Mesenteric fat pad (tissue), 1 donor: ENCODE results near the gene CASKIN2. TPM values are rescaled to one million over a fixed set of nuclear protein-coding genes. Genes with fewer than 3 reads are reported as not detected.
"Not testable (repeated sequence)": the region's sequence is repeated elsewhere in the genome, so short reads cannot be mapped to it uniquely, and the experiment has no call there.

ENCODE experiments used
- DNase-seq: peaks from one replicate; pipeline ENCODE4 v3.0.0-alpha.2; 2020; ENCODE audit warnings: low spot score
- total RNA-seq: library from RNA; stranded (reverse); fragmentation: NEBNext Ultra II Directional; extraction: Animal tissue kit (Norgen Biotek cat#: 25700); gene quantifications from one replicate; pipeline ENCODE4 v1.2.1, GENCODE V29; 2021
- donor health status: DM: yes; HTN: yes; CAD: no.

CASKIN2 gene
- total RNA-seq, 1 donor from 2014 or later: 72.8 TPM

DNA sequence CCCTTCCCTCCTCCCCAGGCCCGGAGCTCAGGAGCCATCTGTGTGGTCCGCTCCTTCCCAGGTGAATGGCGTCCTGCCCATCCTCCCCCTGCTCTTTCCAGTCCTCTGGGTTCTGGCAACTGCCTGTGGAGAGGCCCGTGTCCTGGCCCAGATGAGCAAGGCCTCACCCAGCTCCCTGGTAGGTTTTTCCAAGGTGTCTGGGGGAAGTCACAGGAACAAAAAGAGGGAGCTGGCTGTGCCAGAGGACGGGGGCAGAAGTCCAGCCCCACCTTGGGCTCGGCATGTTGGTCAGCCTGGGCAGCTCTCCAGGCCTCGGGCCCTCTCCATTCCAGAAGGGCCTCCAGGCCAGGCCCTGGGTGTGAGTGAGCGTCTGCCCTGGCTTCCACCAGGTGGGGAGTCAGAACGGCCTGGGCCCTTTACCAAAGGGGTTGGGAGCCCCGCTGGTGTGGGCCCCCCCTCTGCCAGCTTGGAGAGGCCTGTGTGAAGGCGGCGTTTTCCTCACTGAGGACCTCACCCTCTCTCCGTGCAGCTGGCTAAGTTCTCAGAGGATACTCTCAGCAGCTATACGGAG, 25.1 kb downstream of the CASKIN2 start:
- DNase-seq: no peak

DNA sequence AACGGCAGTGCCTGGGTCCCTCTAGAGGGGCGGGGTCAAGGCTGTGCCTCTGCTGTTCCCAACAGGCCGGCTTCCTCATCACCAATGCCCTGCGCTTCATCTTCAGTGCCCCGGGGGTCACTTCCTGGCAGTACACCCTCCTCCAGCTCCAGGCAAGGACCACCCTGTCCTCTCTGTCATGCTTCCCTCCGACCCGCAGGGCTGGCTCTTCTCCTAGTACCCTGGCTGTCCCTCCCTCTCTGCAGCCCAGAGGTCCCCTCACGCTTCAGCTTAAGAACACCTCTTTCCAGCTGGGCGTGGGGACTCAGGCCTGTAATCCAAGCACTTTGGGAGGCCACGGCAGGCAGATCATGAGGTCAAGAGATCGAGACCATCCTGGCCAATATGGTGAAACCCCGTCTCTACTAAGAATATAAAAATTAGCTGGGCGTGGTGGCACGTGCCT, 25.8 kb downstream of the CASKIN2 start:
- no peak for DNase-seq

DNA sequence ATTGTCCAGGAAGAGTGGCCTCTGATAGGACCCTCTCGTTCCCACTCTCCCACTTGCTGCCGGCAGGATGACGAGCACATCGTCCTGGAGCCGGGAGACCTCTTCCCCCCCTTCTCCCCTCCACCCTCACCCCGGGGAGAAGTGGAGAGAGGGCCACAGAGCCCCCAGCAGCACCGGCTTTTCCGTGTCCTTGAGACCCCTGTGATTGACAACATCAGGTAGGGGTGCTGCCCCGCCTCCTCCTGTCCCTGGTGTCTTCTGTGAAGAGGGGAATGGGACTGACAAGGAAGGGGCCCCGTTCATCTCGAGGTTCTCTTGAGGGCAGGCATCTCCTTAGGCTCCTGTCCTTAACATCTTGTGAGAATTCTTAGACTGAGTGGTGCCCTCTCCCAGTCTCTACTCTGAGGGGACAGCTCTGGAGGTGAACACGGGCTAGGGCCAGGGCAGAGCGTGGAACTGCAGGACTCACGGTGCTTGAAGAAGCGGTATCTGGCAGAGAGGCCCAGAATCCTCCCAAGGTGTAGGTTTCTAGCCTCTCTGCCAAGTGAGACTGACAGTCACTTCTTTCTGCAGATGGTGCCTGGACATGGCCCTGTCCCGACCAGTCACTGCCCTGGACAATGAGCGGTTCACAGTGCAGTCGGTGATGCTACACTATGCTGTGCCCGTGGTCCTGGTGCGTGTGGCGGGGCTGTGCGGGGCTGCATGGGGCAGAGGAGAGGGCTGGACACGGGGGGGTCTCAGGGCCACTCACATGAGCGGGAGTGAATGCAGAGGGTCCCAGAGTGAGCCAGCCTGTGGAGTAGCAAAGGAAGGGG, 26.4 kb downstream of the CASKIN2 start:
- no peak for DNase-seq

DNA sequence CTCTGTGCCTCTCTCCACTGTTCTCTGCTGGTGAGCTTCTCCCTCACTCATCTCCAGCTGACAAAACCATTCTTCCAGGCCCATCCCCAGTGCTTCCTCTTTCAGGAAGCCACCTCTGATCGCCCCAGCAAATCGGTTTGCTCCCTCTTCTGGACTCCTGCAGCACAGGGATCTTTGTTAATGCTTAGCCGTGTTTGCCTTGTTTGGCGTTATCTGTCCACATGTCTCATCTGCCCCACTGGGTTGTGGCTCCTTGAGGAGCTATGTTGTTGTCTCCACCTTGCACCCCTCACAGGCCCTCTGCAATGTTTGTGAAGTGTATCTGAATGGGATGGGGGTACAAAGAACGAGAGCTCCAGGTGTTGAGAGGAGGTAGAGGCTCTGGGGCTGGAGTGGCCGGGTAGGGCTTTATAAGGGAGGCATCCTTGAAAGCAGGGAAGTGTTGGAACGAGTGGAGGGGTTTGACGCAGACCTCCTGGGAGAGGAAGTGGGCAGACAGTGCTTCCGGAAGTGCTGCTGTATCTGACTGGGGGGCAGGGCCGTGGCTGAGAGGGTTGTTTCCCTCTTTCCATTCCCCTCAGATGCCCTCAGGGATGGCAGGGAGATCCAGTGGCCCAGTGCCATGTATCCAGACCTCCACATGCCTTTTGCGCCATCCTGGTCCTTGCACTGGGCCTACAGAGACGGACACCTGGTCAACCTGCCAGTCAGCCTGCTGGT, 27.8 kb downstream of the CASKIN2 start:
- DNase-seq: no peak

DNA sequence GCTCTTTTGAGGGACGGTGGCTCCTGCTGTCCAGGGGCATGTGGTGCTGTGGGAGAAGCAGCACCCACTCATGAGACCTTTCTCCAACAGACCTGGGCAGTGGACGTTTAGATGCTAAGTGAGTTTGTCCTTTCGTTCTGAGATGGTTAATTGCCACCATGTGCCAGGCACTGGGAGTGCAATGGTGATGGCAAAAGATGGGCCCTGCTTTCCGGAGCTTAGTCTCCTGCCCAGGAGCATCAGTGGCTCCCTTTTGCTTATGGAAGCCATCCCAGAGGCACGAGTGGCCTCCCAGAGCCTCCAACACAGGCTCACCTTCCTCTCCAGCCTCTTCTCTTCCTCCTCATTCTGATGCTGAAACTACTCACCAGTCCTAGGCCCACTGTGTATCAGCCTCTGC, 28.4 kb downstream of the CASKIN2 start:
- no peak for DNase-seq

DNA sequence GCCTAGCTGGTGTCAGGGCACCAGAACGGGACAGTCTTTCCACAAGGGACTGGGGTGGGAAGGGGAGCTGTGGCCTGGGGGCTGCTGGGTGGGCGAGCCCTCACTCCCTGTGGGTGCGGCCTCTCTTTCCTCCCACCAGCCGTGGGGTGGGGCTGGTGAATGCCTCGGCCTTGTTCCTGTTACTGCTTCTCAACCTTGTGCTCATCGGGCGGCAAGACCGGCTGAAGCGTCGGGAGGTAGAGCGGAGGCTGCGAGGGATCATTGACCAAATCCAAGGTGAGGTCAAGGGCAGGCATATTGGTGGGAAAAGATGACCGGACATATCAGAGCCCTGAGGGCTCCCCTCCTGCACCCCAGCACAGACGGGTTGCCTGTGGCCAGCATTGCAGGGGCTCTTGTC, 29.2 kb downstream of the CASKIN2 start:
- no peak for DNase-seq

DNA sequence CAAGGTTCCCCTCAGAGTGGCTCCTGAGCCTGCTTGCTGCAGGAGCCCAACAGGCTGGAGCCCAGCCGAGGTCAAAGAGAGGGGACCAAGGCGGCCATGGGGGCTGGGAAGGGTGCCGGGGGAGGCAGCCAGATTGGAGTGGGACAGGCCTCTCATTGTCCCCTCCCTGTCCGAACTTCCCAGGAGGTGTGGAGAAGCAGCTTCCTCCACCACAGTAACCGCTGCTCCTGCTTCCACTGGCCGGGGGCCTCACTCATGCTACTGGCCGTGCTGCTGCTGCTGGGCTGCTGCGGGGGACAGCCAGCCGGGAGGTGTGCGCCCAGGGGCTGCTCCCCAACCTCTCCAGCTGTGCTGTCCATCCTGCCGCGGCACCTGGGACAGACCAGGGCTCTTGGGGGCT, 29.6 kb downstream of the CASKIN2 start:
- DNase-seq: no peak

DNA sequence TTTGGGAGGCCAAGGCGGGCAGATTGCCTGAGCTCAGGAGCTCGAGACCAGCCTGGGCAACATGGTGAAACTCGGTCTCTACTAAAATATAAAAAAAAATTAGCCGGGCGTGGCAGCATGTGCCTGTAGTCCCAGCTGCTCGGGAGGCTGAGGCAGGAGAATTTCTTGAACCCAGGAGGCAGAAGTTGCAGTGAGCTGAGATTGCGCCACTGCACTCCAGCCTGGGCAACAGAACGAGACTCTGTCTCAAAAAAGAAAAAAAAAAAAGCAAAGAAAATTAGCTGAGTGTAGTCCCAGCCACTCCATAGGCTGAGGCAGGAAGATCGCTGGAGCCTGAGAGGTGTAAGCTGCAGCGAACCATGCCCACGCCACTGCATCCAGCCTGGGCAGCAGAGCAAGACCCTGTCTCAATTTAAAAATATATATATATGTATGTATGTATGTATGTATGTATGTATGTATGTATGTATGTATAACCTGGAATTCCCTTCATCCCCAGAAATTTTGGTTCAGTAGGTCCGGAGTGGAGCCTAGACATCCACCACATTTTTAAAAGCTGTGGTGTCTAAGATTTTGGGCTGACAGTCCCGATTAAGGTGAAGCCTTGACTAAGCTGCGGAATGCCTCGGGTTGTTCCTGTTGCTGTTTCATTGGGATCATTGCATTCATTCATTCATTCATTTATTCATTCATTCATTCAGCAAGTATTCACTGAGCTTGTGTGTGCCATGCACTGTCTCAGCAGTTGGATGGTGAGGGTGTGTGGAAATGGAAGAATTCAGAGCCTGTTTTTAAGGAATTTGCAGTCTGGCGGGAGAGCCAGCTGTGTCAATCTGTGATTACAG, 33.0 kb downstream of the CASKIN2 start:
- no peak for DNase-seq

DNA sequence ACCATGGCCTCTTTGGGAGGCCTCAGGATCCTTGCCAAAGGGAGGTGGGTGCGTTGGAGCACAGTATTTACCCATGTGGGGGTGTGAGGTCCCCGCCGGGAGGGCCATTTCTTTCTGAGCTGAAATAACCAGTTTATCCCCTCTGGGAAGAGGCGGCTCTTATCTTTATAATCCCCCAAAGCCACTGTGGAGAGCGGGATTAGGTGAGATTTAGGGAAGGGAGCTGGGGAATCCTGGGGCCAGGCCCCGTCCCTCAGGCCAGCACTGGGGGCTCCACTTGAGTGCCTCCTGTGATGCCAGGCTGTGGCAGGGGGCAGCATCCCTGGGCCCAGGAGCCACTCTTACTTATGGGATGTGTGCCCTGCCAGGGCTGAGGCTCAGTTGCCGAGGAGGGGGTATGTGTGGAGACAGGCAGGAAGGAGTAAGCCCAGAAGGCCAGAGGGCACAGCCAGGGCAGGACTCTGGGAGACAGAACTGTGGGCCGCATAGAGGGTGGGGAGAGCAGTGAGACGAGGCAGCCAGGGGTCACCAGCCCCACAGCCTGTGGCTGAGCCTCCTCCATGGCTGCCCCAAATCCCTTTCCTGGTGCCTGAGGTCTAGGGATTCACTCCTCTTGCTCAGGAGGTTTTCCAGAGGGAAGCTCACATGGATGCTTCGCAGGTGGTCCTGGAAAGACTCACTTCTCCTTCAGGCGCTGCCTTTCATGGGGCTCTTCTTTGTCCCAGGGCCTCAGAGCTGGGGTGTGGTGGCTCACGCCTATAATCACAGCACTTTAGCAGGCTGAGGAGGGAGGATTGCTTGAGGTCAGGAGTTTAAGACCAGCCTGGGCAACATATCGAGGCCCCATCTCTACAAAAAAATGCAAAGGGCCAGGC, 33.9 kb downstream of the CASKIN2 start:
- no peak for DNase-seq

DNA sequence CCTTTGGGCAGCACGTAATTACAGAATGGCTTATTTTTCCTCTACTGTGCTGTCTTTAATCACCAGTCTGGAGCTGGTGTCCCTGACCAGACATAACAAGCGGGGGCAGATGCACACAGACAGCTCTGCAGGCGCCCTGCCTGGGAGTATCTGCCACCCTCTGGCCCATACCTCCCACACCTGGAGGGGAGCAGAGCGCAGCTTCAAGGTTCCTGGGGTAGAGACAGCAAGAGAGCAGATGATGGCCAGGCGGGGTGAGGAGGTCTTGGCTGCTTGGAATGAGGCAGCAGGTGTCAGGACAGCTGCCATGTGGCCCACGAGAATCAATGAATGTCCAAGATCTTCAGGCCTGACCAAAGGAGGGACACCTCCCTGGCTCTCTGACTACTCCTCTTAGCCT, 35.1 kb downstream of the CASKIN2 start:
- no peak for DNase-seq

DNA sequence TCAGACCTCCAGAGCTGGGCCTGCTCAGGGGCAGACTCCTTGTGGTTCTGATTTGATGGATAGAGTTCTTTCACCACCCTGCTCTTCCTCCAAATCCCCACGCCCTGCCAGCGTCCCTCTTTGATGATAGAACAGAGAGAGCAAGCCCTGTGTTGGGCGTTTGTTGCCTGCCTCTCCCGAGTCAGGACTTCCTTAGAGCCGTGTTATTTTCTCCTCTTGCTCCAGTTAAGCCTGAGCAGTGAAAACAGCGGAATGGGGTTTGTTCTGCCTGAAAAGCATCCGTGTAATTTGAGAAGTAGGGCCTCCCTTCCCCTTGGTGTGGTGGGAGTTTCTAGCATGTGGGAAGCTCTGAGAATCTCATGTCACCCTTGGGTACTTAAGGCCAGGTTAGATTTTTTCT, 36.8 kb downstream of the CASKIN2 start:
- no peak for DNase-seq

DNA sequence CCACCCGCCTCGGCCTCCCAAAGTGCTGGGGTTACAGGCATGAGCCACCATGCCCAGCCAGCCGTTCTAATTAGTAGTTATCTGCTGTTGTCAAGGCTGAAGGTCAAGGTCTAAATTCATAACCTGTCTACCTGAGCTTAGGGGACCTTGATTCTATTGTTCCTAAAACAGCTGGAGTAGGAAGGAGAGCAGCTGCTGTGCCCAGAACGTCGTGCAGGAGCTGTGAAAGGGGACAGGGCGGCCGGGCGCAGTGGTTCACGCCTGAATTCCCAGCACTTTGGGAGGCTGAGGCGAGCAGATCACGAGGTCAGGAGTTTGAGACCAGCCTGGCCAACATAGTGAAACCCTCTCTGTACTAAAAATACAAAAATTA, 37.9 kb downstream of the CASKIN2 start:
- not testable (repeated sequence) for DNase-seq

DNA sequence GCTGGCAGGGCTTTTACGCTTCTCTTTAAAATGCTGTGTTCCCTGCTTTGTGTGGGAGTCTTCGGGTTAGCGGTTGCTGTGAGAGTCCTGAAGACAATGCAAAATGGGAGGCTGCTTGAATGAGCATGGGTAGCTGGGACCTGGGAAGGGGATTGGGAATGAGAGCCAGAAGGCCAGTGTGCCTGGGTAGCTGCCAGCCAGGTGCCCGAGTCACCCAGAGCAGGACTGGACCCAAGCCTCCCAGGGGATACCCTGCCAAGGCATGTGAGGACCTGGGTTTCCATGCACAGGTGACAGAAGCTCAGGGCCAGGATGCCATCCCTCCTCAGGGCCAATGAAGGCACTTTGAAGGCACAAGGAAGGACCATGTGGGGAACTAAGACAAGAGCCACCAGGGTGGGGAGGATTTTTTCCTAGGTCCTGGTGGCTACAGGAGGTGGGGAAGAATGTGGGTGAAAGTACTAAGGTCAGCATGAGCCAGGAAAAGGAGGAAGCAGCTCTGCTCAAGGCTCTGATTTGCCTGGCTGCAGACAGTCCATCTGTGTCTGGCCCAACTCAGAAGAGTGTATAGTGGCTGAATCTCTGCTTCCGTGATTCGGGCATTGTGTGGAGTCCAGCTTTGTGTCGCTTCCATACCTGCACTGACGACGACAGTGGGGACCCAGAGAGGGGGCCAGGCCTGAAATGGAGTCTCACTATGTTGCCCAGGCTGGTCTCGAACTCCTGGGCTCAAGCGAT, 38.4 kb downstream of the CASKIN2 start:
- DNase-seq: no peak

DNA sequence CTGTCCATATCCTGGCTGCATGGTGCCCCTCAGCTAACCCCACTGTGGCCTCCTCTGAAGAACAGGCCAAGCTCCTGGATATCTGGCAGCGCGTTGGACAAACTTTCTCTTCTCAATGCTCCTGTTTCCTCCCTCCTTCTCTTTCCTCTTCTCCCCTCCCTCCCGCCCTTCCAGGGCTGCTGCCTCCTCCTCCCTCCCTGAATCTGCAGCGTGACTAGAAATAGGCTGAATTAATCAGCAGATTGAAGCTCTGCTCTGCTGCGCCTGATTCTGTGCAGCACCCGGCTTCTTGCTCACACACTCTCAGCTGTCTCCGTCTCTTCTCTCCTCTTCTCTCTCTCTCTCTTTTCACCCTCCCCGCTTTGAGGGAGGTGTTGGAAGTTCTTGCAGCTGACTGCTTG, 39.1 kb downstream of the CASKIN2 start:
- DNase-seq: no peak

DNA sequence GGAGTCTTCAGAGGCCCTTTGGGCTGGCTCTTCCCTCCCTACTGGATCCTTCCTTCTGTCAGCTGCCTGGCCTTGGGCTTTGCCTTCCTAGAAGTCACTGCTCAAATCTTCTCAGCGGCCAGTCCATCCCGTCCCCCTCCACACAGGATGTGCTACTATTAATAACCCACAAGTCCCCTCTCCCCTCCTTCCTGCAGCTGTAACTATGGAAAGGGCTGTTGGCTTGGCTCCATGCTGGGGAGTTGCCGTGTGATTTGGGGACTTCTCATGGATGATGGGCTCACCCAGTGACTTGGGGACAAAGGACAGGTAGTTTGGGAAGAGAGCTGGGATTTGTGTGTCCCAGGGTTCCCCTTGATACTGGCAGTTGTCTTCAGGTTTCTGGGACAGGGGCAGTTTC, 39.5 kb downstream of the CASKIN2 start:
- no peak for DNase-seq

DNA sequence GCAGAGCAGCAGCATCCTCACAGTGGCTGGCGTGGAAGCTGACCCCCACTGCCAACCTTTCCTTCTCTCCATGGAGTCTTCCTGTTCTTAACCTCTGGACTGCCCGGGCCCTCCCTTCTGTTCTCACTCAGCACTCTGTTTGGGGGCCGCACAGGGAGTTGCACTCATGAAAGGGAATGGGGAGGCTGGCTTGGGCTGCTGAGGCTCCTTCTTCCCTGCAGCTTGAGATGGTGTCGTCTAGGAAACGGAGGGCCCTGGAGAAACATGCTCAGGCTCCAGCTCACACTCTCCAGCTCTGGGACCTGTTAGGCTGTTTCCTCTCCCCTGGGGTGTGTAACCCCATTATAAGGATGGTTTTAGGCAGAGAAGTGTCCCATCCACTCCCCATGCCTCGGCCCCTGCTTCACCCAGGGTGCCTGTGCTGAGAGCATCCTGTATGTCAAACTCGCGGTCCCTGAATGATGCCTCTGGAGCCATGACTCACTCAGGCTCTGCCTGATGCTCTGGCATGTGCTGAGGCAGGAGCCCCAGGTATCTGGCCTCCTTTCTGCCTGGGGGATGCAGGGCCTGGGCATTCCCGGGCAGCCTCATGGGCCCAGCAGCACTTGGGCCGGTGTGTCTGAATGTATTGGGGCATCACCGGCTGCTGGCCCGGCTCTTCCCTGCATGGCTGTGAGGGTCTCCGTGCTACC, 40.0 kb downstream of the CASKIN2 start:
- DNase-seq: no peak

DNA sequence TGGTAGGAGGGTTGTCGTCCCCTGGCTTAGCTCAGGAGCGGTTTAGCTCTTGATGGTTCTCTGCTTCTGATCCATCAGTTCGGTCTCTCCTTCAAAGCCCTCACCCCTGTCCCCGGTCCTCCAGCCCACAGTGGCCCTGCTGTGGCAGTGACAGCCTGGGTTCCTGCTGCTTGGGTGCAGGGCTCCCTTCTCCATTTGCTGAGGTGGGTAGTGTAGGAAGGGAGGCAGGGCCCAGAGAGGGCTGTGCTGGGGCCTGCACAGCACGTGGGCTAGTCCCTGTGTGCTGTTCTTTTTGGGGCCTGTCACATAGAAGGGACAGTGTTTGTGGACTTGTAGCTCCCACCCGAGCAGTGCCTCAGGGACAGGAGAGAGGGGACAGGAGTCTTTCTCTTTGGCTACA, 40.6 kb downstream of the CASKIN2 start:
- no peak for DNase-seq

DNA sequence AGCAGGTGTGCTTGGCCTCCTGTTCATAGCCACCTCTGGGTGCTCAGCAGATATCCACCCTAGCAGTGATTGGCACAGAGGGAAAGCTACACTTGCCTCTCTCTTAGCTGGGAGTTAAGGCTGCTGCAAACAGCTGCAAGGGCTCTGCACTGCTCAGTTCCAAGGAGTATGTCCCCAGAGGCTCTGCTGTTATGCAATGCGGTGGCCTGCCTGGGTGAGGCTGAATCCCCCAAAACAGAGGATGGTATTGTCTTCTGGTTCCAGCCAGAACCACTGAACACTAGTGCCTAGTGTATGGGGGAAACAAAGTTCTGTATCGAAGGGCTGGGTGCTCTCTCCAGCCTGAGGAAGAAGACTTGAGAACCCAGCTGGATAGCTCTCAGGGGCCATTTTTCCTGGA, 42.1 kb downstream of the CASKIN2 start:
- DNase-seq: no peak

DNA sequence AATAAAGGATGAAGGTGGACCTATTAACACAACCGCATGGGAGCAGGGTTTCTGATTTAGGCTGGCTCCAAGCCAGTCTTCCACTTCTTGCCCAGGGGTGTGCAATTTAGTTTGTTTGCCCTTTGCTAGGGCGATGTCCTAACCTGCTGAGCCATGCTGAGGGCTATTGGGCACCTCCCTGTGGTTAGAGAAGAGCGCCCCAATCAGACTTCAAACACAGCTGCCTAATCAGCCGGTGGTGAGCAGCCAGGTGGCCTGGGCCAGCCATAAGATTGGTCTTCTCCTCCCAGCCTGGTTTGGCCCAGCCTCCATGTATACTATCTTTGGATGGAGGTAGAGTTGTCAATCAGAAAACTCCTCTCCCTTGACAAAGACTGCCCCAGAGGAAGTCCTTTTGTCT, 43.2 kb downstream of the CASKIN2 start:
- DNase-seq: no peak
